Thyroid gland (tissue), 4 donors: ENCODE data around the gene OR10G7.

Experiments used
- CTCF ChIP-seq, 6 experiments: fragments of 200-600 bp in 3 of 6; fragments of 450-650 bp in 3 of 6; sonication (generic) in 3 of 6; IDR thresholded peaks; one replicate each; pipeline ENCODE4 v1.5.1; 2016 to 2019; ENCODE audit warnings: antibody characterized with exemption in 6 of 6, mild to moderate bottlenecking in 2 of 6, inconsistent platforms in 1 of 6, moderate library complexity in 1 of 6
- POLR2A ChIP-seq, 2 donors: fragments of 450-650 bp; IDR thresholded peaks; one replicate each; pipeline ENCODE4 v1.6.1; 2017; ENCODE audit warnings: antibody characterized with exemption in 2 of 2, mild to moderate bottlenecking in 2 of 2, moderate library complexity in 1 of 2

GRCh38 chr11:124077266-124077665 lies 36.1 kb upstream of the OR10G7 start:
- TF ChIP-seq CTCF (IDR thresholded peaks at IDR 0.05) (no peak), POLR2A (IDR thresholded peaks at IDR 0.05) (no peak)
